ENCODE results near the gene MPV17L2. TPM values are rescaled to one million over a fixed set of nuclear protein-coding genes. Genes with fewer than 3 reads are reported as not detected.

Gene MPV17L2
- total RNA-seq, result 1 to 10 TPM; 5.8 to 6.5 TPM

DNA sequence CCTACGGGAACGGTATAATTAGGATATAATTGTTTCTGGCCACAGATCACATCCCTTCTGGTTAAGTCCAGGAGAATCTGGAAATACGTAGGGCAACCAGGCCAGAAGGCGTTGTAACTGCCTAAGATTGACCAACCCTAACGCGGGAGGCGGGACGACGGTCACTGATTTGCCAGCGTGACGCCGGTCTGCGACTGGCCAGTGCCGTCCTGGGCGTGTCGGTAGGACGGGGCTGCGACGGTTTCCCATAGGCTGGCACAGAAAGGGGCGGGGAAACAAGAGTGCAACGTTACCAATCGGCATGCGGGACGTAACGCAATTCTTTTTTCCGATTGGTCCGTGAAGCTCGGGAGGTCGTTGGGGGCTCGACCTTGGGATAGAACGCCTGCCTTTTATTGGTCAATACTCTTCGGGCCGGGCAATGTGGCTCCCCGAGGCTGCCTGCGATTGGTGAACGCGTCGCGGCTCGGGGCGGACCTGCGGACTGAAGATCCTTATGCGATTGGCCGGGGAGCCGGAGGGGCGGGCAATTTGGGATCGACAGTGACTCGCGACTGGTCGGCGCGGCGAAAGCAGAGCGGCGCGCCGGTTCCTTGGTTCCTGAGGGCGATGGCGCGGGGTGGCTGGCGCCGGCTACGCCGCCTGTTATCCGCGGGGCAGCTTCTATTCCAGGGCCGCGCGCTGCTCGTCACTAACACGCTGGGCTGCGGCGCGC, at the start of gene MPV17L2:
Gene MPV17L2 (plus strand): TSS at position 546 of the 715 bp plus-strand sequence. CDS start 64 bp downstream, at position 610.
- ATAC-seq (ENCODE audit: low read depth) (peak; percentile 95), DNase-seq (peak; percentile 96)
- H3K4me3 Mint-ChIP-seq, result peak within 1 kb of the TSS; percentile 89
- H3K27me3 Mint-ChIP-seq, result no peaks in the 10 kb centered on the region
- peaks cover 4% of the 10 kb centered on the region for H3K36me3 Mint-ChIP-seq
- no peaks in the 10 kb centered on the region for H3K9me3 Mint-ChIP-seq
- peak within 1 kb of the TSS; percentile 88 for H3K27ac Mint-ChIP-seq
- peaks cover 15% of the 10 kb centered on the region for H3K4me1 Mint-ChIP-seq
- POLR2A ChIA-PET, result interaction anchor here (0.7 to 2.2 kb wide), 9 partner anchors 11 to 219 kb away, joined by 3 to 24 read pairs (median 3); partner anchors contain the start of genes IFI30, JUND, LSM4 and RAB3A

DNA sequence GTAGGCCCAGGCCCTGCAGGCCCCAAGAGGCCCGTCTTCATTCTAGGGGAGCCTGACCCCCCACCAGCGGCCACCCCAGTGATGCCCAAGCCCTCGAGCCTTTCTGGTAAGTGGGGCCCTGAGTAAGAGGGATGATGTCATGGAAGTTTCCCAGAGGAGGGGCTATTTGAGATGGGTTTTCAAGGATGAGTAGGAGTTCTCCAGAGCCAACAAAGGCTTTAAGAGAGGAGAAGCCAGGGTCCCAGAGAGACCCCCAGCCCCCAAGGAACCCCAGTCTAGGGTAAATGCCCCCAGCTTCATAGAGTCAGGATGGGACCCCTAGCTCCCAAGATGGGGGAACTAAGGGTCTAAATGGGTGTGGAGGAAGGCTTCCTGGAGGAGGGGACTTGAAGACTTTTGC, 49.1 kb upstream of the MPV17L2 start:
- H3K9me3 Mint-ChIP-seq, result no peaks in the 10 kb centered on the region
- ATAC-seq (ENCODE audit: low read depth) (no peak), DNase-seq (no peak)
- peaks cover 27% of the 10 kb centered on the region for H3K36me3 Mint-ChIP-seq
- H3K4me1 Mint-ChIP-seq, result no peaks in the 10 kb centered on the region
- H3K4me3 Mint-ChIP-seq, result no peak overlapping the region
- POLR2A ChIA-PET, result interaction anchor here (0.5 to 2.4 kb wide), 2 partner anchors 8 to 10 kb away, joined by 5 to 12 read pairs; partner anchors contain the start of gene PIK3R2
- no peak overlapping the region for H3K27ac Mint-ChIP-seq
- no peaks in the 10 kb centered on the region for H3K27me3 Mint-ChIP-seq

DNA sequence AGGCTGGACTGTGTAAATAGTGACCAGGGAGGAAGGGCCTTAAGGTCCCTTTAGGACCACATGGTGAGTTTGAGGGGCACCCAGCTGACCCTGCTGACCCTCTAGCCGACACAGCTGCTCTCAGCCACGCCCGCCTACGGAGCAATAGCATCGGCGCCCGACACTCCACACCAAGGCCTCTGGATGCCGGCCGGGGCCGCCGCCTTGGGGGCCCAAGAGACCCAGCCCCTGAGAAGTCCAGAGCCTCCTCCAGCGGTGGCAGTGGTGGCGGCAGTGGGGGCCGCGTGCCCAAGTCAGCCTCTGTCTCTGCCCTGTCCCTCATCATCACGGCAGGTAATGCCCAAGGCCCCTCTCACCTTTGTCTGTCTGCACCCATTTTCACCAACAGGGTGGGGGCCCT, 48.7 kb upstream of the MPV17L2 start:
- DNase-seq, result no peak
- POLR2A ChIA-PET, result no interaction called here
- H3K9me3 Mint-ChIP-seq, result no peaks in the 10 kb centered on the region
- no peak overlapping the region for H3K4me3 Mint-ChIP-seq
- H3K36me3 Mint-ChIP-seq, result peaks cover 25% of the 10 kb centered on the region
- ATAC-seq (ENCODE audit: low read depth), result no peak
- H3K4me1 Mint-ChIP-seq, result no peaks in the 10 kb centered on the region
- H3K27ac Mint-ChIP-seq, result no peak overlapping the region
- no peaks in the 10 kb centered on the region for H3K27me3 Mint-ChIP-seq

DNA sequence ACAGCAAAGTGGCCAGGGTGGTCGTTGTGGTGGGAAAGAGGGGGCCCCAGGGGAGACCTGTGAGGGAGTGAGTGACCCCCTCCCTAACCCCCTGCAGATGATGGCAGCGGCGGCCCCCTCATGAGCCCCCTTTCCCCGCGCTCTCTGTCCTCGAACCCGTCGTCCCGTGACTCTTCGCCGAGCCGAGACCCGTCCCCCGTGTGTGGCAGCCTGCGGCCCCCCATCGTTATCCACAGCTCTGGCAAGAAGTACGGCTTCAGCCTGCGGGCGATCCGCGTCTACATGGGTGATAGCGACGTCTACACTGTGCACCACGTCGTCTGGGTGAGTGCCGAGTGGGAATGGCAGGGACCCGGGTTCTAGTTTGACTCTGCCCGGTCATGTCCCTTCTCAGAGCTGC, 48.1 kb upstream of the MPV17L2 start:
- DNase-seq (no peak), ATAC-seq (ENCODE audit: low read depth) (no peak)
- POLR2A ChIA-PET, result no interaction called here
- Mint-ChIP-seq H3K4me3 (no peak overlapping the region), H3K36me3 (peaks cover 25% of the 10 kb centered on the region), H3K9me3 (no peaks in the 10 kb centered on the region), H3K27ac (no peak overlapping the region), H3K4me1 (no peaks in the 10 kb centered on the region), H3K27me3 (no peaks in the 10 kb centered on the region)

DNA sequence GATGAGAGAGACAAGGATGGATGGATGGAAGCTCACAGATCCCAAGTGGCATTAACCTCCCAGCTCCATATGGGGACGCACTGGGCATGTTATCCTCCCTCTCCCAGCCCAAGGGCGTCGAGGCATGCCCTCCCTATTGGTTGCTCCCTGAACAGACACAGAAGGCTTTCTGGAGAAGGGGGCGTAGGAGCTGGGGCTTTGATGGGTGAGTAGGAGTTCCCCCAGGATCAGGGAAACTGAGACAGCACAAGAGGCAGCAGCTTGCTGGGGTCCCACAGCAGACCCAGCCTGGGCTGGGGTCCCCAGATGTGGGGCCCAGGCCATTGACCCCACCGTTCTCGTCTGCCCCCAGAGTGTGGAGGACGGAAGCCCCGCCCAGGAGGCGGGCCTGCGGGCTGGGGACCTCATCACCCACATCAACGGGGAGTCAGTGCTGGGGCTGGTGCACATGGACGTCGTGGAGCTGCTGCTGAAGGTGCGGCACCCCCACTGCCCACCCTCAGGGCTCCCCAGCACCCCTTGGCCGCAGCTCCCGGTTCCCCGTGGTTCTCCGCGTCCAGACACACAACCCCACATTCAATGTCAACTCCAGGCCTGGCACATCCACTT, 47.5 kb upstream of the MPV17L2 start:
- no peaks in the 10 kb centered on the region for H3K27me3 Mint-ChIP-seq
- no peak for ATAC-seq (ENCODE audit: low read depth)
- H3K4me1 Mint-ChIP-seq, result no peaks in the 10 kb centered on the region
- H3K27ac Mint-ChIP-seq, result no peak overlapping the region
- POLR2A ChIA-PET, result interaction anchor here (0.6 to 0.9 kb wide), 2 partner anchors 26 to 132 kb away, joined by 3 to 6 read pairs; no protein-coding TSS in a partner anchor
- peaks cover 23% of the 10 kb centered on the region for H3K36me3 Mint-ChIP-seq
- no peak overlapping the region for H3K4me3 Mint-ChIP-seq
- H3K9me3 Mint-ChIP-seq, result no peaks in the 10 kb centered on the region
- DNase-seq, result no peak

DNA sequence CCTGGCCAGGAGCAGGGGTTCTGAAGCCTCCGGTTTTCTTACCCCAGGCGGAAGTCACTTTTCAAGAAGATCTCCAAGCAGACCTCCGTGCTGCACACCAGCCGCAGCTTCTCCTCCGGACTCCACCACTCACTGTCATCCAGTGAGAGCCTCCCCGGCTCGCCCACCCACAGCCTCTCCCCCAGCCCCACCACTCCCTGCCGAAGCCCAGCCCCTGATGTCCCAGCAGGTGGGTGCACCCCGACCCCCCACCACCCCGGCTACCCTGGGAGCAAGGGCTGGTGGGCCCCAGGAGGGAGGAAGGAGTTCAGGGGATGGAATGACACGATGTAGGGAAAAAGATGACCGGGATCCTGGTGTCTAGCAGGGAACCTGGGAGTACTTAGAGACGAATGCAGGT, 45.6 kb upstream of the MPV17L2 start:
- no peaks in the 10 kb centered on the region for H3K9me3 Mint-ChIP-seq
- no peak overlapping the region for H3K4me3 Mint-ChIP-seq
- H3K4me1 Mint-ChIP-seq, result peaks cover 6% of the 10 kb centered on the region
- ATAC-seq (ENCODE audit: low read depth) (no peak), DNase-seq (no peak)
- no peak overlapping the region for H3K27ac Mint-ChIP-seq
- H3K27me3 Mint-ChIP-seq, result no peaks in the 10 kb centered on the region
- POLR2A ChIA-PET, result no interaction called here
- peaks cover 18% of the 10 kb centered on the region for H3K36me3 Mint-ChIP-seq

DNA sequence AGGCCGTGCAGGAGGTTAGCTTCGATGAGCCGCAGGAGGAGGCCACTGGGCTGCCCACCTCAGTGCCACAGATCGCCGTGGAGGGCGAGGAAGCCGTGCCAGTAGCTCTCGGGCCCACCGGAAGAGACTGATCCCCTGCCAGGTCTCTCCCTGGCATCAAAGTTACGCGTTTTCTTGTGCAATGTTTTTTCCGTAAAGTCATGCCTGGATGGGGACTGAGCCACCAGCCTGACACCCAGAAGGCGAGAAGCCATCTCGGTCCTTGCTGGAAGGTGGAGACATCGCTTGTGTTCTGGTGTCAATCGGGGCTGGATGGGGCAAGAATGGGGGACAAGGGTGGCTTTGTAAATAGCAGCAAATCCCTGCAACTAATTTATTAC, 43.4 kb upstream of the MPV17L2 start:
- DNase-seq, result no peak
- no peaks in the 10 kb centered on the region for H3K27me3 Mint-ChIP-seq
- no peak overlapping the region for H3K27ac Mint-ChIP-seq
- H3K4me1 Mint-ChIP-seq, result peaks cover 14% of the 10 kb centered on the region
- POLR2A ChIA-PET, result interaction anchor here (0.7 to 0.8 kb wide), 2 partner anchors 23 to 663 kb away, joined by 3 read pairs; no protein-coding TSS in a partner anchor
- ATAC-seq (ENCODE audit: low read depth), result no peak
- H3K4me3 Mint-ChIP-seq, result no peak overlapping the region
- no peaks in the 10 kb centered on the region for H3K9me3 Mint-ChIP-seq
- peaks cover 15% of the 10 kb centered on the region for H3K36me3 Mint-ChIP-seq

DNA sequence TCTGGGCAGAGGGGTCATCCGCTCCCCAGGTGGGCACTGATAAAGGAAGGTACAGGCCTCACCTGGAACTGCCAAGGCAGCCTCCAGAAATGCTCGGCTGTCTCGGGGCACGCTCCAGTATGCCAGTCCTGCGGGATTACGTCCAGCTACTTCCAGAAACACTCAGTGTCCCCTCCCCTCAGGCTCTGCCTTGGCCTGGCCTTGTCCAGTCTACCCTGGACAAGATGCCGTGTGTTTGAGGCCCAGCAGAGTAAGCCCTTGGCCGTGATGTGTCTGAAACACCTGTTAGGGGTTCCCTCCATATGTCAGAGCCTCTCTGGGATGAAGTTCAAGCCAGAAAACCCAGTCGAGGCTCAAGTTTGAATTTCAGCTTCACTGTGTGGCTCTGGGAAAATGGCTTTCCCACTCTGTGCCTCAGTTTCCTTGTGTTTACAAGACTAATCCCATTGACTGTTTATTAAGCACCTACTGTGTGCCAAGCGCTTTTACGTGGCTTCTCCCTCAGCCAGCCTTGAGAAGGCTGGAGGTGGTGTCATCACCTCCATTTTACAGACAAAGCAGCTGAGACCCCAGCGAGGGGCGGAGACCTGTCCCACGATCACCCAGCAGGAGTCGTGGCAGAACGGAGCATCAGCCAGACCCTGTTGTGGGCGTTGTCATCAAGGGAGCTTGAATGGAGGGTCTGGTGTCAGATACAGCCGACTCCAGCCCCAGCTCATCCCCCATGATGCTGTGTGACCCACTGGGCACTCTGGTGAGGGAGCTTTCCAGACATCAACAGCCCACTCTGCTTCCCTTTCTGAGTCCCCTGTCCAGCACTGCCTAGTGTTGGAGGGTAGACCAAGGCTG, 42.0 kb upstream of the MPV17L2 start:
- no peaks in the 10 kb centered on the region for H3K27me3 Mint-ChIP-seq
- peak overlapping the region; percentile 91 for H3K4me3 Mint-ChIP-seq
- no peak for ATAC-seq (ENCODE audit: low read depth)
- POLR2A ChIA-PET, result interaction anchor here (0.6 to 2.5 kb wide), 7 partner anchors 8 to 143 kb away, joined by 3 to 29 read pairs (median 6); partner anchors contain the start of genes ARRDC2 and IL12RB1
- H3K36me3 Mint-ChIP-seq, result peaks cover 9% of the 10 kb centered on the region
- peak overlapping the region; percentile 94 for H3K27ac Mint-ChIP-seq
- no peaks in the 10 kb centered on the region for H3K9me3 Mint-ChIP-seq
- peaks cover 14% of the 10 kb centered on the region for H3K4me1 Mint-ChIP-seq
- DNase-seq, result no peak

DNA sequence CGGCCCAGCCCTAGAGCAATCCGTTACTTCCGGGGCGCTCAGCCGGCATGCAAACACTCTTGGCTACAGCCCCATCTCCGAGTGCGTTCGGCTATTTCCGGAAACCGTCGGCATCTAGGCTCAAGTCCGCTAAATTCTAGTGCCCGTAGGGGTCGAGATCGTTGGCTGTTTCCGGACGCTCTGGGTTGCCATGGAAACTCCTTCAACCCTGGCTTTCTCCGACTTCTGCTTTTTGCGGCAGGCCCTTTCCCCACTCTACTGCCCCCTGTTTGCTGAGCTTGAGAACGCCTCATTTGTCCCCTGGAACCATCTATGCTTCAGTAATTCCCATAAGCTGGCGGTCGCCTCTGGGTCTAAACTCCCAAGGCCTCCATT, 40.6 kb upstream of the MPV17L2 start:
- POLR2A ChIA-PET, result interaction anchor here (0.7 to 2.5 kb wide), 11 partner anchors 10 to 262 kb away, joined by 3 to 29 read pairs (median 6); partner anchors contain the start of genes ARRDC2, IL12RB1 and JUND
- Mint-ChIP-seq H3K27me3 (no peaks in the 10 kb centered on the region), H3K9me3 (no peaks in the 10 kb centered on the region), H3K27ac (peak overlapping the region; percentile 94), H3K4me1 (peaks cover 17% of the 10 kb centered on the region), H3K4me3 (peak overlapping the region; percentile 91), H3K36me3 (peaks cover 2% of the 10 kb centered on the region)
- DNase-seq (peak; percentile 98), ATAC-seq (ENCODE audit: low read depth) (peak; percentile 72)

DNA sequence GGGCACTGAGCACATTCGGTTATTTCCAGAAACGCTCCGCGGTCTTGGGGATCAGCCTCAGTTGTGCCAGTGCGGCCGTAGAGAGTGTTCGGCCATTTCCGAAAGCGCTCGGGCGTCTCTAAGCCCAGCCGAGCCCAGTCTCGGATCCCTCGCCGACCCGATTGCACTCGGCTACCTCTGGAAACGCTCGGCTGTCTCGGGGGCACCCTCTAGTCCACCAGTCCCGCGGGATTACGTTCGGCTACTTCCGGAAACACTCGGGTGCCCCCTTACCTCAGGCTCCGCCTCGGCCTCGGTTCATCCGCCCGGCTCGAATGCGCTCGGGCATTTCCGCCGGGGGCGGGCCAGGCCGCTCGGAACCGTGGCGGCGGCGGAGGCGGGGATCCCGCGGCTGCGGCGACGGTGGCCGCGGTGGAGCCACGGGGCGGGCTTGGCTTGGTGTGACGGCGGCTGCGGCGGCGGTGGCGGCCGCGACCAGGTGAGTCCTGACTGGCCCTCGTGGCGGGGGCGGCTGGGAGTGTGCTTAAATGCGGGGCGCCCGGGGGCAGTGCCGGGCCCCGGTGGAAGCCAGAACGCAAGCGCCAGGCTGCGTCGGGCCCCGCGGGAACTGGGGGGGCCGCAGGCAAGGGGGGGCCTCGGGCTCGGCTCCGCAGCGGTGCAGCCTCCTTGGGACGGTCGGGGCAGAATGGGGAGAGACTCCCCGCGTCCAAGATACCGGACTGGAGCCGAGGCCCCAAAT, 40.0 kb upstream of the MPV17L2 start, which contains the start of gene PIK3R2:
Gene PIK3R2 (plus strand): TSS at position 347 of the 739 bp plus-strand sequence. CDS start 2,717 bp downstream, outside the sequence.
- Mint-ChIP-seq H3K27ac (peak within 1 kb of the TSS; percentile 94), H3K36me3 (peaks cover 2% of the 10 kb centered on the region), H3K4me1 (peaks cover 17% of the 10 kb centered on the region), H3K4me3 (peak within 1 kb of the TSS; percentile 91), H3K27me3 (no peaks in the 10 kb centered on the region), H3K9me3 (no peaks in the 10 kb centered on the region)
- POLR2A ChIA-PET, result interaction anchor here (0.7 to 2.5 kb wide), 10 partner anchors 10 to 262 kb away, joined by 3 to 29 read pairs (median 6); partner anchors contain the start of genes IL12RB1 and JUND
- DNase-seq, result peak; percentile 100
- ATAC-seq (ENCODE audit: low read depth), result peak; percentile 94

DNA sequence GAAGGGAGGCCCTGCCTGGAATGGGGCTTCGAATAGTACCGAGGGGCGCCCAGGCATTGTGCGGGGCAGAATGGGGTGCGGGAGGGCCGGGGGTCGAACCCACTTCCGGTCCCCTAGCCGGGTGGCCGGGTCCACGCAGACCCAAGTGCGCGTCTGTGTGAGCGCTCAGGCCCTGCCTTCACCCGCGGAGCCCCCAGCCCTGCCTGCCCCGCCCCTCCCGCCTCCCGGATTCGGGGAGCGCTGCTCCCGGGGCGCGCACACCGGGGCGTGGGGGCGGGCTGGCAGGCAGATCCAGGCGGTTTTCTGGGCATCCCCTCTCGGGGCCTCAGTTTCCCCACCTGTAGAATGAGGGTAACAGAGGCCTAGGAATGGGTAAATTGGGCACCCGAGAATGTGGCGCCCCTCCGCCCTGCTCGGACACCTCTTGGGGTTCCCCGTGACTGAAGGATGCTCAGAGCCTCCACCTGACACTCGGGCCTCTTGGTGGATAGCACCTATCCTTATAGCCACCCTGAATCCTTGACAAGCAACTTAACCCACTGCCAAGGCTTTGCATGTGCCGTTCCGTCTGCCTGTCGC, 39.4 kb upstream of the MPV17L2 start:
- Mint-ChIP-seq H3K27me3 (no peaks in the 10 kb centered on the region), H3K4me1 (peaks cover 17% of the 10 kb centered on the region), H3K4me3 (peak overlapping the region; percentile 91), H3K9me3 (no peaks in the 10 kb centered on the region), H3K27ac (peak overlapping the region; percentile 56), H3K36me3 (no peaks in the 10 kb centered on the region)
- POLR2A ChIA-PET, result no interaction called here
- no peak for DNase-seq
- ATAC-seq (ENCODE audit: low read depth), result no peak
